Loucy (cell line): Measurements from ENCODE around the gene GJB6.

Experiments used
- H2AFZ ChIP-seq: fragments of 200-600 bp; sonication (generic); 2 replicates; pipeline ENCODE4 v1.6.0; 2016; ENCODE audit warnings: antibody characterized with exemption, mild to moderate bottlenecking, low read length, moderate library complexity
- H3F3A ChIP-seq: fragments of 200-600 bp; 2 replicates; pipeline ENCODE4 v1.6.0; 2016; ENCODE audit warnings: antibody characterized with exemption, low read depth, mild to moderate bottlenecking
- H3K27me3 ChIP-seq: fragments of 200-600 bp; sonication (generic); 2 replicates; pipeline ENCODE4 v1.6.1; 2014; ENCODE audit warnings: low read length, mild to moderate bottlenecking; ENCODE audit not compliant: insufficient read depth, poor library complexity, severe bottlenecking
- H3K36me3 ChIP-seq: fragments of 200-600 bp; sonication (generic); 2 replicates; pipeline ENCODE4 v1.6.1; 2016; ENCODE audit warnings: low read length; ENCODE audit not compliant: insufficient read depth
- H3K4me1 ChIP-seq: fragments of 200-600 bp; sonication (generic); 2 replicates; pipeline ENCODE4 v1.5.1; 2014; ENCODE audit warnings: low read length, mild to moderate bottlenecking; ENCODE audit not compliant: insufficient read depth, poor library complexity, severe bottlenecking
- H3K4me2 ChIP-seq: fragments of 200-600 bp; sonication (generic); 2 replicates; pipeline ENCODE4 v1.6.0; 2014; ENCODE audit warnings: antibody characterized with exemption, low read length, low read depth, mild to moderate bottlenecking; ENCODE audit not compliant: poor library complexity, severe bottlenecking
- H3K4me3 ChIP-seq: fragments of 200-600 bp; sonication (generic); 2 replicates; pipeline ENCODE4 v1.5.1; 2014; ENCODE audit warnings: low read length, mild to moderate bottlenecking, mixed read lengths; ENCODE audit not compliant: poor library complexity, severe bottlenecking
- H3K79me2 ChIP-seq: fragments of 200-600 bp; sonication (generic); 2 replicates; pipeline ENCODE4 v1.6.1; 2014; ENCODE audit warnings: low read length; ENCODE audit not compliant: insufficient read depth
- H3K9ac ChIP-seq: fragments of 200-600 bp; sonication (generic); 2 replicates; pipeline ENCODE4 v1.6.0; 2014; ENCODE audit warnings: mild to moderate bottlenecking, low read depth, low read length, moderate library complexity; ENCODE audit not compliant: poor library complexity, severe bottlenecking
- H3K9me2 ChIP-seq: fragments of 200-600 bp; sonication (generic); replicated peaks from 2 replicates; pipeline ENCODE4 v1.6.1; 2016; ENCODE audit warnings: low read depth, low read length, mixed read lengths
- H3K9me3 ChIP-seq: fragments of 200-600 bp; sonication (generic); 2 replicates; pipeline ENCODE4 v1.6.1; 2014; ENCODE audit warnings: mild to moderate bottlenecking, antibody characterized with exemption, low read length, low read depth; ENCODE audit not compliant: insufficient read depth
- H4K20me1 ChIP-seq: fragments of 200-600 bp; sonication (generic); 2 replicates; pipeline ENCODE4 v1.6.0; 2014; ENCODE audit warnings: antibody characterized with exemption, low read length, mild to moderate bottlenecking; ENCODE audit not compliant: insufficient read depth, poor library complexity, severe bottlenecking
- EZH2phosphoT487 ChIP-seq: fragments of 200-600 bp; IDR thresholded peaks from 2 replicates; pipeline ENCODE4 v1.6.1; 2018; ENCODE audit warnings: antibody characterized with exemption, mild to moderate bottlenecking, moderate library complexity, borderline replicate concordance
- TF ChIP-seq, protein P1 (sequence below): fragments of 200-600 bp; sonication (generic); conservative IDR thresholded peaks from 2 replicates; pipeline ENCODE4 v1.5.1; 2014; ENCODE audit warnings: mild to moderate bottlenecking, antibody characterized with exemption, low read length

Gene GJB6

GRCh38 chr13:20227730-20228129 is 4.4 kb downstream of the GJB6 start:
- Histone ChIP-seq H3K9me3 (no peaks in the 10 kb centered on the region), H3K36me3 (no peaks in the 10 kb centered on the region), H3K4me2 (no peak overlapping the region), H4K20me1 (no peaks in the 10 kb centered on the region), H3K4me3 (no peak overlapping the region), H2AFZ (no peak overlapping the region), H3K27me3 (no peaks in the 10 kb centered on the region), H3K9ac (no peak overlapping the region), H3K9me2 (no peaks in the 10 kb centered on the region), H3K4me1 (no peaks in the 10 kb centered on the region), H3K79me2 (no peaks in the 10 kb centered on the region), H3F3A (no peaks in the 10 kb centered on the region)
- TF ChIP-seq, protein P1, sequence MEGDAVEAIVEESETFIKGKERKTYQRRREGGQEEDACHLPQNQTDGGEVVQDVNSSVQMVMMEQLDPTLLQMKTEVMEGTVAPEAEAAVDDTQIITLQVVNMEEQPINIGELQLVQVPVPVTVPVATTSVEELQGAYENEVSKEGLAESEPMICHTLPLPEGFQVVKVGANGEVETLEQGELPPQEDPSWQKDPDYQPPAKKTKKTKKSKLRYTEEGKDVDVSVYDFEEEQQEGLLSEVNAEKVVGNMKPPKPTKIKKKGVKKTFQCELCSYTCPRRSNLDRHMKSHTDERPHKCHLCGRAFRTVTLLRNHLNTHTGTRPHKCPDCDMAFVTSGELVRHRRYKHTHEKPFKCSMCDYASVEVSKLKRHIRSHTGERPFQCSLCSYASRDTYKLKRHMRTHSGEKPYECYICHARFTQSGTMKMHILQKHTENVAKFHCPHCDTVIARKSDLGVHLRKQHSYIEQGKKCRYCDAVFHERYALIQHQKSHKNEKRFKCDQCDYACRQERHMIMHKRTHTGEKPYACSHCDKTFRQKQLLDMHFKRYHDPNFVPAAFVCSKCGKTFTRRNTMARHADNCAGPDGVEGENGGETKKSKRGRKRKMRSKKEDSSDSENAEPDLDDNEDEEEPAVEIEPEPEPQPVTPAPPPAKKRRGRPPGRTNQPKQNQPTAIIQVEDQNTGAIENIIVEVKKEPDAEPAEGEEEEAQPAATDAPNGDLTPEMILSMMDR, result no peak
- TF ChIP-seq EZH2phosphoT487, result no peak

DNA sequence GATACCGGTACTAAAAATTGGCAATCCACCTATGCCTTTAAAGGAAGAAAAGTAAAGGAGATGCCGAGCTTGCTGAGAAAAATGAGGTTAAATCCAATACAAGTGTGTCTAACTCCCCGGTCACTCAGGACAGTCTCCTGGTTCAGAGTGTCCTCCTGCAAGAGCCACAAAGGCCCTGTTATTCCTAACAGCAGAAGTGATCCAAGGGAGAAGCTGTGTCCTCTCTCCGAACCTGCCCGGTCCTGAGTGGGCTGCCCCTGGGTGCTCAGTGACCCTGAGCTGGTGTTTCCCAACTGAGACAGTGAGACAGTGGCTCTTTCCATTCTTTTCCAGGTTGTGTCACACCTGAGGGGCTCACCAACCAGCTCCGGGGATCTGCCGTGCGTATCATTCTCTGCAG is 4.8 kb downstream of the GJB6 start:
- H3K27me3 ChIP-seq, result no peaks in the 10 kb centered on the region
- H2AFZ ChIP-seq, result no peak overlapping the region
- H3F3A ChIP-seq, result no peaks in the 10 kb centered on the region
- no peaks in the 10 kb centered on the region for H3K9me3 ChIP-seq
- no peaks in the 10 kb centered on the region for H3K9me2 ChIP-seq
- no peak overlapping the region for H3K4me2 ChIP-seq
- H3K36me3 ChIP-seq, result no peaks in the 10 kb centered on the region
- no peaks in the 10 kb centered on the region for H3K4me1 ChIP-seq
- H3K9ac ChIP-seq, result no peak overlapping the region
- TF ChIP-seq, protein P1, result no peak
- no peak for TF ChIP-seq EZH2phosphoT487
- H3K4me3 ChIP-seq, result no peak overlapping the region
- H4K20me1 ChIP-seq, result no peaks in the 10 kb centered on the region
- H3K79me2 ChIP-seq, result no peaks in the 10 kb centered on the region

- H3K4me3 ChIP-seq, result no peak overlapping the region
Measured at GRCh38 chr13:20222553-20222952, 9.6 kb downstream of the GJB6 start.

More at GRCh38 chr13:20222553-20222952, 9.6 kb downstream of the GJB6 start:
- Histone ChIP-seq H2AFZ (no peak overlapping the region), H3F3A (no peaks in the 10 kb centered on the region), H3K9me3 (no peaks in the 10 kb centered on the region), H3K4me1 (no peaks in the 10 kb centered on the region), H3K4me2 (no peak overlapping the region), H3K9ac (no peak overlapping the region), H3K79me2 (no peaks in the 10 kb centered on the region), H3K36me3 (no peaks in the 10 kb centered on the region), H4K20me1 (no peaks in the 10 kb centered on the region), H3K27me3 (no peaks in the 10 kb centered on the region), H3K9me2 (no peaks in the 10 kb centered on the region)
- TF ChIP-seq EZH2phosphoT487, result no peak
- TF ChIP-seq, protein P1, result no peak
